ENCODE measurements around the gene XRCC4.
"Not testable (repeated sequence)": the region's sequence is repeated elsewhere in the genome, so short reads cannot be mapped to it uniquely, and the experiment has no call there.

Gene XRCC4

GRCh38 chr5:83076742-83077661 lies at the start of gene XRCC4, which contains the start of gene TMEM167A:
XRCC4 (plus strand) TSS chr5:83077547; CDS start chr5:83104920, 27,373 bp downstream.
TMEM167A (minus strand) TSS chr5:83077394; CDS start chr5:83077323, 71 bp downstream.
- peak; percentile 98 for DNase-seq (ENCODE audit: low spot score)

GRCh38 chr5:83029912-83030311 lies 47.4 kb upstream of the XRCC4 start:
- DNase-seq (ENCODE audit: low spot score): peak; percentile 18

- DNase-seq (ENCODE audit: low spot score): peak; percentile 15
Measured at GRCh38 chr5:83031381-83031780, 46.0 kb upstream of the XRCC4 start.

- DNase-seq (ENCODE audit: low spot score): no peak
Measured at GRCh38 chr5:83034036-83034435, 43.3 kb upstream of the XRCC4 start.

- no peak for DNase-seq (ENCODE audit: low spot score)
Measured at GRCh38 chr5:83034528-83035207, 42.7 kb upstream of the XRCC4 start.

- DNase-seq (ENCODE audit: low spot score): peak; percentile 40
Measured at GRCh38 chr5:83035373-83036100, 41.8 kb upstream of the XRCC4 start.

- no peak for DNase-seq (ENCODE audit: low spot score)
Measured at GRCh38 chr5:83036991-83037575, 40.3 kb upstream of the XRCC4 start.

GRCh38 chr5:83038924-83039323 lies 38.4 kb upstream of the XRCC4 start:
- DNase-seq (ENCODE audit: low spot score): no peak

GRCh38 chr5:83042507-83042906 lies 34.8 kb upstream of the XRCC4 start:
- DNase-seq (ENCODE audit: low spot score): no peak

- no peak for DNase-seq (ENCODE audit: low spot score)
Measured at GRCh38 chr5:83044926-83045325, 32.4 kb upstream of the XRCC4 start.

GRCh38 chr5:83048277-83048676 lies 29.1 kb upstream of the XRCC4 start:
- DNase-seq (ENCODE audit: low spot score): no peak

- no peak for DNase-seq (ENCODE audit: low spot score)
Measured at GRCh38 chr5:83048811-83049210, 28.5 kb upstream of the XRCC4 start.

- no peak for DNase-seq (ENCODE audit: low spot score)
Measured at GRCh38 chr5:83049370-83049885, 27.9 kb upstream of the XRCC4 start.

- DNase-seq (ENCODE audit: low spot score): no peak
Measured at GRCh38 chr5:83050723-83051340, 26.5 kb upstream of the XRCC4 start.

- no peak for DNase-seq (ENCODE audit: low spot score)
Measured at GRCh38 chr5:83055166-83055565, 22.2 kb upstream of the XRCC4 start.

- no peak for DNase-seq (ENCODE audit: low spot score)
Measured at GRCh38 chr5:83058726-83059125, 18.6 kb upstream of the XRCC4 start.

GRCh38 chr5:83059341-83059740 lies 18.0 kb upstream of the XRCC4 start:
- DNase-seq (ENCODE audit: low spot score): no peak

- no peak for DNase-seq (ENCODE audit: low spot score)
Measured at GRCh38 chr5:83066548-83067110, 10.7 kb upstream of the XRCC4 start.

GRCh38 chr5:83067377-83067776 lies 10.0 kb upstream of the XRCC4 start:
- not testable (repeated sequence) for DNase-seq (ENCODE audit: low spot score)

- DNase-seq (ENCODE audit: low spot score): no peak
Measured at GRCh38 chr5:83069096-83069799, 8.1 kb upstream of the XRCC4 start.
